Measurements from ENCODE around the gene EYS. TPM values are rescaled to one million over a fixed set of nuclear protein-coding genes. Genes with fewer than 3 reads are reported as not detected.

The EYS gene
- total and polyA plus RNA-seq, 2 of the 13 experiments (the other 11 are each of a cell fraction or from before 2014, with no cell fraction given): 0.04 to 0.07 TPM

GRCh38 chr6:64072686-64073085, 1634.3 kb downstream of the EYS start:
- Histone ChIP-seq H2AFZ (ENCODE audit: low read length) (no peak overlapping the region), H4K20me1 (ENCODE audit: insufficient read depth, low read length) (no peaks in the 10 kb centered on the region), H3K27ac (ENCODE audit: extremely low read length, insufficient read depth, low read length) (no peak overlapping the region), H3K36me3 (replicated peaks in 1 of 2; ENCODE audit: control insufficient read depth in 1 of 2, insufficient read depth in 2 of 2, low read length in 2 of 2) (no peaks in the 10 kb centered on the region), H3K79me2 (ENCODE audit: insufficient read depth, low read length) (no peaks in the 10 kb centered on the region), H3K27me3 (ENCODE audit: control insufficient read depth in 1 of 2, insufficient read depth in 2 of 2, low read length in 2 of 2) (no peaks in the 10 kb centered on the region), H3K4me1 (ENCODE audit: insufficient read depth, low read length) (no peaks in the 10 kb centered on the region), H3K4me3 (replicated peaks in 1 of 3; ENCODE audit: insufficient read depth in 1 of 3, low read depth in 2 of 3, low read length in 3 of 3) (no peak overlapping the region), H3K9ac (ENCODE audit: insufficient read depth, low read depth, low read length) (no peak overlapping the region), H3K4me2 (ENCODE audit: low read depth, low read length) (no peak overlapping the region), H3K9me3 (ENCODE audit: low read length) (no peaks in the 10 kb centered on the region)
- BruUV-seq (replicated peaks): no TSS peak
- ChIA-PET CTCF (ENCODE audit: low intra/inter-chr PET ratio, low total read pairs) (no interaction called here), POLR2A (no interaction called here)
- FAIRE-seq: no peak
- 13% methylated on average over 1 of the region's 1 CpG for WGBS (ENCODE audit: low lambda C conversion rate)
- in situ Hi-C loops (cut with HindIII; ENCODE audit: extremely low pct_ligation_motif_present, low pct_unique_long_range_greater_than_20kb) (no loop called here), intact Hi-C loops (cut with micrococcal nuclease; ENCODE audit: unreplicated experiment) (no loop called here)
- ATAC-seq: no peak
- TF ChIP-seq NCOA5 (CRISPR knock-in tag; IDR thresholded peaks at IDR 0.05) (no peak), ZBTB3 (CRISPR knock-in tag; IDR thresholded peaks at IDR 0.05; ENCODE audit: borderline replicate concordance, low read depth) (no peak), ZBTB37 (CRISPR knock-in tag; IDR thresholded peaks at IDR 0.05) (no peak), ZNF431 (CRISPR knock-in tag; IDR thresholded peaks at IDR 0.05; ENCODE audit: borderline replicate concordance, low read depth) (no peak), IRF2 (CRISPR knock-in tag; IDR thresholded peaks at IDR 0.05) (no peak), CTCF (CRISPR knock-in tag; IDR thresholded peaks at IDR 0.05) (no peak), HNRNPK (IDR thresholded peaks at IDR 0.05; ENCODE audit: low read depth, low read length, poor library complexity, severe bottlenecking) (no peak)
- no peak for DNase-seq (ENCODE audit: low spot score)

Measured in HepG2 (cell line).